ENCODE data around the gene PF4V1.
"Not testable (repeated sequence)": the region's sequence is repeated elsewhere in the genome, so short reads cannot be mapped to it uniquely, and the experiment has no call there.

PF4V1 gene

GRCh38 chr4:73871511-73872310 is 18.6 kb downstream of the PF4V1 start:
- no peak for DNase-seq

- DNase-seq: no peak
Measured at GRCh38 chr4:73872316-73873108, 19.4 kb downstream of the PF4V1 start.

GRCh38 chr4:73874386-73874785 is 21.3 kb downstream of the PF4V1 start:
- no peak for DNase-seq

- DNase-seq: no peak
Measured at GRCh38 chr4:73875401-73875800, 22.3 kb downstream of the PF4V1 start.

- DNase-seq: no peak
Measured at GRCh38 chr4:73883306-73883705, 30.2 kb downstream of the PF4V1 start.

GRCh38 chr4:73885574-73886267 is 32.6 kb downstream of the PF4V1 start:
- DNase-seq: no peak

GRCh38 chr4:73891326-73891725 is 38.2 kb downstream of the PF4V1 start:
- no peak for DNase-seq

GRCh38 chr4:73891739-73892405 is 38.8 kb downstream of the PF4V1 start:
- no peak for DNase-seq

- no peak for DNase-seq
Measured at GRCh38 chr4:73892966-73893365, 39.9 kb downstream of the PF4V1 start.

GRCh38 chr4:73894001-73894400 is 40.9 kb downstream of the PF4V1 start:
- DNase-seq: no peak

GRCh38 chr4:73895201-73896175 is 42.4 kb downstream of the PF4V1 start:
- DNase-seq: no peak

- no peak for DNase-seq
Measured at GRCh38 chr4:73896416-73896815, 43.3 kb downstream of the PF4V1 start.

GRCh38 chr4:73897380-73898136 is 44.5 kb downstream of the PF4V1 start:
- DNase-seq: no peak

- not testable (repeated sequence) for DNase-seq
Measured at GRCh38 chr4:73899338-73899737, 46.2 kb downstream of the PF4V1 start.

GRCh38 chr4:73901031-73901430 is 47.9 kb downstream of the PF4V1 start:
- DNase-seq: no peak

- no peak for DNase-seq
Measured at GRCh38 chr4:73902038-73902637, 49.0 kb downstream of the PF4V1 start.

- DNase-seq: no peak
Measured at GRCh38 chr4:73902817-73903547, 49.9 kb downstream of the PF4V1 start.
